ENCODE measurements around the gene LSM5.

Gene LSM5

GRCh38 chr7:32459788-32460187 is 30.4 kb downstream of the LSM5 start:
- no peak for DNase-seq

DNA sequence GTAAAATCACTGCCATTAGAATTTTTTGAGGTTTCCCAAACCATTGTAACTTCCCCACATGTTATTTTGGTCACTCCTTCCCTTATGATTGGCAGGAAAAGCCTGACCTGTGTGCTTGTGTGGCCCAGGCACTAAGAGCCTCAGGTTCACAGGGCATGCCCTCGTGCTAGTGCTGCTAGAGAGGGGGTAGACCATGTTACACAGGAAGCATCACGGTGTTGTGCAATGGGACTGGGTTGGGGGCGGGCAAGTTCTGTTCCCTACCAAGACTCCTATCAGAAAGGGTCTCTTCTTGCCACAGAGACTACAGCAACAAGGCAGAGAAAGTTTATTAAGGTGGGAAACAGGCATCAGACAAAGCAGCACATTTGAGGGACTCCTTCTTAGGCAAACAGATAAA is 32.2 kb downstream of the LSM5 start:
- DNase-seq: no peak

DNA sequence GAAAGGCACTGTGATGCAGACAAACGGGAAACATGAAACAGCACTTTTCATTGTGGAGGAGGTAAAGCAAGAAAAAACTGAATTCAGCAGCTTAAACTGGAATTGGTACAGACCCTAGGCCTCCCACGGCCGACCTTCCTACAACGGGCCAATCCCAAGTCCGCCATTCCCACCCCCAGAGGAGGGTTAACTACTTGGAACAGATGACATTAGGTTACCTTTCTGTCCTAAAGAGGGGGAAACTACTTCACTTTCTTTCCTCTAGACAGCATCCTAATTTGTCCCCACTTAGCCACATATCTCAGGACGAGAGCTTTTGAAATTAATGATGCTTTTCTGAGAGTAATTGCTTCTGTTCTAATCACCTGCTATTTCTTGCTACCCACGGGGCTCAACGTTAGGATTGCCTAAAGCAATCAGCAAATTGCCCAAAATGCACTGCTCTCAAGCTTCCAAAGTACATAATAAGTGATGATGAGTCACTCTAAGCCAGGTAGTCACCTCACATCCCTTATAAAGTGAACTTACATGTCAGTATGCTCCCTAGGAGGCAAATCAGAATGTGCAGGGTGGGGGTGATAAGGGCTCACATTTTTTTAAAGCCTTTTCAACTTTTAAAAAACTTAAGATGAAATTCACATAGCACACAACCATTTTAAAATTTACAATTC is 36.7 kb downstream of the LSM5 start:
- no peak for DNase-seq

DNA sequence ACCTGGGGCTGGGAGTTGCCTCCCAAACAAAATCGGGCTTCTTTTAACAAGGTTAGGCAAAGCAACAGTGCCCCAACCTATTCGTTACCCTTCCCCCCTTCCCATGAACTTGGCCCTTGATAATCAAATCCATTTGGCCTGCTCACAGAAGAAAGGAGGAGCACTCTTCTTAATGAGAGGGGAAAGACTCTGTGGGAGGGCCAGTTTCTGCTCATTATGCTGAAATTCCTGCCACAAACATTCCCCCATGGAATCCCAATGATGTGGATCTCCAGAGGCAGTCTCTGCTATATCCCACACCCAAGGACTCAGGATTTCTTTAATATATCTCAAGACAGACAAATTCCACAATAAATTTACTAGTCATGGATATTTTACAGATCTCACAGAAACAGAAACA is 43.0 kb downstream of the LSM5 start:
- no peak for DNase-seq

GRCh38 chr7:32436146-32436928 is 53.8 kb downstream of the LSM5 start:
- DNase-seq: no peak
